ENCODE results near the gene YY2. TPM values are rescaled to one million over a fixed set of nuclear protein-coding genes. Genes with fewer than 3 reads are reported as not detected.
"Not testable (repeated sequence)": the region's sequence is repeated elsewhere in the genome, so short reads cannot be mapped to it uniquely, and the experiment has no call there.

The YY2 gene
- polyA plus RNA-seq, 1 donor from 2014 or later, result 2.4 TPM

DNA sequence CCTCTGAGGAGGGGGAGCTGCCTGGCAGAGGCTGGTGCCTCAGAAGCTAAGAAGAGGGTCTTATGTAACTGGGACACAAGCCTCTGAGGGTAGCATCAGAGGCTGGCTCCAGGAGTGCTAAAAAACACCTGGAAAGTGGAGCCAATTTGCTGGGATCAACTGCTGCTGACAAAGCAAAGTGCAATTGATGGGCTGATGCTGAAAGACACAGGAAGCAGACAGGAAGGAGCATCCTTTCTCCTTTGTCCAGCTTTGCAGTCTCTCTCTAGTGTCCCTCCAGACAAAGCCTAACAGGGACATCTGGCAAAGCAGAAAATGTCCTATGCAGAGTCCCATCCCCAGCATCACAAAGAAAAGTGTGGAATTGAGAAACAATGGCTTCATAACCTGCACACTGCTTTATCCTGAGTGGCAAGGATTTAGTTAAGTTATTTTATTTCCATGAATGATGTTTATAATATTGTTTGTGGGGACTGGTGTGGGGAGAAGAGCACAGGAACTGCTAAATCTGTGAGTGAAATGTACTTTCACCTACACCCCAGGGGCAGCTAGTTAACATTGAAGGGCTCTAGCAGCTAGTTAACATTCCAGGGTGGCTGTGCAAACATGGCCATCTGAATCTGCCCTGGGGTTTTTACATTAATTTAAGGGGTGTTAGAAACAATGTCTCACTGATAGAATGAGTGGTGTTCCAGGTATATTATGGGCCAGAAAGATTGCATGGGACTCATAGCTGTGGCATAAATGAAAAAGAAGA lies 42.0 kb upstream of the YY2 start:
- H3K27ac ChIP-seq (ENCODE audit: low read length), result no peak overlapping the region
- H3K79me2 ChIP-seq (replicated peaks; ENCODE audit: insufficient read depth, low read length), result no peaks in the 10 kb centered on the region
- H4K20me1 ChIP-seq (ENCODE audit: insufficient read depth), result no peaks in the 10 kb centered on the region
- H3K4me2 ChIP-seq (ENCODE audit: low read length), result no peak overlapping the region
- H2AFZ ChIP-seq (ENCODE audit: low read depth, low read length), result no peak overlapping the region
- TF ChIP-seq REST (IDR thresholded peaks at IDR 0.05; ENCODE audit: borderline replicate concordance) (no peak), POLR2AphosphoS5 (IDR thresholded peaks at IDR 0.05) (no peak), SMC3 (conservative IDR thresholded peaks at IDR 0.05; ENCODE audit: poor library complexity) (no peak), MXI1 (conservative IDR thresholded peaks at IDR 0.05; ENCODE audit: poor library complexity, severe bottlenecking) (no peak), RAD21 (conservative IDR thresholded peaks at IDR 0.05) (no peak), EP300 (conservative IDR thresholded peaks at IDR 0.05; ENCODE audit: poor library complexity, severe bottlenecking) (no peak), TAF1 (IDR thresholded peaks at IDR 0.05; ENCODE audit: low read depth) (no peak), EZH2 (IDR thresholded peaks at IDR 0.05; ENCODE audit: borderline replicate concordance, insufficient read depth, low read length, poor library complexity, severe bottlenecking) (no peak)
- H3K9me3 ChIP-seq (ENCODE audit: low read length), result no peaks in the 10 kb centered on the region
- H3K4me3 ChIP-seq (ENCODE audit: low read length), result no peak overlapping the region
- no peaks in the 10 kb centered on the region for H3F3A ChIP-seq (ENCODE audit: insufficient read depth, low read length, poor library complexity, severe bottlenecking)
- H3K9me2 ChIP-seq (ENCODE audit: insufficient read depth, low read length), result no peaks in the 10 kb centered on the region
- no peaks in the 10 kb centered on the region for H3K27me3 ChIP-seq (ENCODE audit: insufficient read depth, low read depth, low read length)
- H3K9ac ChIP-seq (ENCODE audit: low read length), result no peak overlapping the region
- H3K36me3 ChIP-seq (ENCODE audit: insufficient read depth, low read length), result no peaks in the 10 kb centered on the region

DNA sequence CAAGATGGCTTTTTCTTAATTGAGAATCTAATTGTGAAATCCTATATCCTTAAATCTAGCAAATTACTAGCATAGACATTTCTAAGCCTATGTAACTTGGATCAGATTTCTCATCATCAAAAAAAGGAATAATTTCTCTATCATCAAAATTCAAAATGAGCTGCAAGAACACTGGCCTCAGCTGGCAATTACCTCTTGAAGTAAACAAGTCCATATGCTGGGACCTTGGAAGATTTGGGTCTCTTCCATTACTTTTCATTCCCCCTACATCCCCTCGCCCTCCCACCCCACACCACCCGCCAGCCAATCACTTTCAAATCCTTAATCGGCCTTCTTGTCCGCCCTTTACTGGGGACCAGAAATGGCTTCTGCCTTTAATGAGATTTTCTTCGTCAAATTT lies 39.7 kb upstream of the YY2 start:
- no peaks in the 10 kb centered on the region for H3K27me3 ChIP-seq (ENCODE audit: insufficient read depth, low read depth, low read length)
- no peak for TF ChIP-seq REST (IDR thresholded peaks at IDR 0.05; ENCODE audit: borderline replicate concordance)
- TF ChIP-seq CTCF (IDR thresholded peaks at IDR 0.05; ENCODE audit: poor library complexity, severe bottlenecking), result no peak
- TF ChIP-seq TAF1 (IDR thresholded peaks at IDR 0.05; ENCODE audit: low read depth), result no peak
- no peak for TF ChIP-seq EP300 (conservative IDR thresholded peaks at IDR 0.05; ENCODE audit: poor library complexity, severe bottlenecking)
- no peak for TF ChIP-seq POLR2AphosphoS5 (IDR thresholded peaks at IDR 0.05)
- TF ChIP-seq MXI1 (conservative IDR thresholded peaks at IDR 0.05; ENCODE audit: poor library complexity, severe bottlenecking), result no peak

DNA sequence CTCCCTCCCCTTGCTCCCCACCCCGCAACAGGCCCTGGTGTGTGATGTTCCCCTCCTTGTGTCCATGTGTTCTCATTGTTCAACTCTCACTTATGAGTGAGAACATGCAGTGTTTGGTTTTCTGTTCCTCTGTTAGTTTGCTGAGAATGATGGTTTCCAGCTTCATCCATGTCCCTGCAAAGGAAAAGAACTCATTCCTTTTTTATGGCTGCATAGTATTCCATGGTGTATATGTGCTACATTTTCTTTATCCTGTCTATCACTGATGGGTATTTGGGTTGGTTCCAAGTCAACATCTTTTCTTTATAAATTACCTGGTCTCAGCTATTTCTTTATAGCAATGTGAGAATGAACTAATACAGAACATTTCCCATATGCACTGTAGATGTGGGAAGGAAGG lies 35.6 kb upstream of the YY2 start:
- H3K4me2 ChIP-seq (ENCODE audit: low read length); H3K9me3 ChIP-seq (ENCODE audit: low read length); H3K27ac ChIP-seq (ENCODE audit: low read length); H3K9ac ChIP-seq (ENCODE audit: low read length); H3K4me3 ChIP-seq (ENCODE audit: low read length); H3K27me3 ChIP-seq (ENCODE audit: insufficient read depth, low read depth, low read length); H3K9me2 ChIP-seq (ENCODE audit: insufficient read depth, low read length); H3K79me2 ChIP-seq (replicated peaks; ENCODE audit: insufficient read depth, low read length); H3K36me3 ChIP-seq (ENCODE audit: insufficient read depth, low read length); H3F3A ChIP-seq (ENCODE audit: insufficient read depth, low read length, poor library complexity, severe bottlenecking); H4K20me1 ChIP-seq (ENCODE audit: insufficient read depth); H2AFZ ChIP-seq (ENCODE audit: low read depth, low read length): not testable (repeated sequence)

More for the DNA sequence above, 39.7 kb upstream of the YY2 start:
- Histone ChIP-seq H3F3A (ENCODE audit: insufficient read depth, low read length, poor library complexity, severe bottlenecking) (no peaks in the 10 kb centered on the region), H3K79me2 (replicated peaks; ENCODE audit: insufficient read depth, low read length) (no peaks in the 10 kb centered on the region), H3K4me2 (ENCODE audit: low read length) (no peak overlapping the region), H3K4me3 (ENCODE audit: low read length) (no peak overlapping the region), H3K9me3 (ENCODE audit: low read length) (no peaks in the 10 kb centered on the region), H4K20me1 (ENCODE audit: insufficient read depth) (no peaks in the 10 kb centered on the region), H3K9me2 (ENCODE audit: insufficient read depth, low read length) (no peaks in the 10 kb centered on the region), H3K27ac (ENCODE audit: low read length) (no peak overlapping the region), H2AFZ (ENCODE audit: low read depth, low read length) (no peak overlapping the region), H3K36me3 (ENCODE audit: insufficient read depth, low read length) (no peaks in the 10 kb centered on the region), H3K9ac (ENCODE audit: low read length) (no peak overlapping the region)
